Renal cortical epithelial cell (primary cell): ENCODE measurements around the gene C17orf107. TPM values are rescaled to one million over a fixed set of nuclear protein-coding genes. Genes with fewer than 3 reads are reported as not detected.

ENCODE experiments used
- DNase-seq: peaks from one replicate; pipeline ENCODE4 v3.0.0-alpha.2; 2011; ENCODE audit warnings: low read depth
- total RNA-seq: library from RNA; depleted of rRNA; stranded (reverse); fragments of >200 nt; gene quantifications from 2 replicates; pipeline ENCODE4 v1.2.3, GENCODE V29; 2014

C17orf107 gene
- total RNA-seq, 1 donor from 2014 or later: 4.2 TPM

DNA sequence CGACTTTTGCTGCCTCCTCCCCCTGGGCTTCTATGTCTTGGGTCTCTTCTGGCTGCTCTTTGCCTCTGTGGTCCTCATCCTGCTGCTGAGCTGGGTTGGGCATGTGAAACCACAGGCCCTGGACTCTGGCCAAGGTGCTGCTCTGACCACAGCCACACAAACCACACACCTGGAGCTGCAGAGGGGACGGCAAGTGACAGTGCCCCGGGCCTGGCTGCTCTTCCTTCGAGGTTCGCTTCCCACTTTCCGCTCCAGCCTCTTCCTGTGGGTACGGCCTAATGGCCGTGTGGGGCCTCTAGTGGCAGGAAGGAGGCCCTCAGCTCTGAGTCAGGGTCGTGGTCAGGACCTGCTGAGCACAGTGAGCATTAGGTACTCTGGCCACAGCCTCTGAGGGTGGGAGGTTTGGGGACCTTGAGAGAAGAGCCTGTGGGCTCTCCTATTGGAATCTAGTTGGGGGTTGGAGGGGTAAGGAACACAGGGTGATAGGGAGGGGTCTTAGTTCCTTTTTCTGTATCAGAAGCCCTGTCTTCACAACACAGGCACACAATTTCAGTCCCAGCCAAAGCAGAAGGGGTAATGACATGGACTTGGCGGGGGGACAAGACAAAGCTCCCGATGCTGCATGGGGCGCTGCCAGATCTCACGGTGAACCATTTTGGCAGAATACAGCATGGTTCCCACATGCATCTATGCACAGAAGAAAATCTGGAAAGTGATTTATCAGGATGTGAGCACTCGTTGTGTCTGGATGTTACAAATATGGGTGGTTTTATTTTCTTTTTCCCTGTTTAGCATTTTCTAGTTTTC, 35.0 kb downstream of the C17orf107 start:
- no peak for DNase-seq

- DNase-seq: no peak
Measured at GRCh38 chr17:4935650-4936049, 36.3 kb downstream of the C17orf107 start.

DNA sequence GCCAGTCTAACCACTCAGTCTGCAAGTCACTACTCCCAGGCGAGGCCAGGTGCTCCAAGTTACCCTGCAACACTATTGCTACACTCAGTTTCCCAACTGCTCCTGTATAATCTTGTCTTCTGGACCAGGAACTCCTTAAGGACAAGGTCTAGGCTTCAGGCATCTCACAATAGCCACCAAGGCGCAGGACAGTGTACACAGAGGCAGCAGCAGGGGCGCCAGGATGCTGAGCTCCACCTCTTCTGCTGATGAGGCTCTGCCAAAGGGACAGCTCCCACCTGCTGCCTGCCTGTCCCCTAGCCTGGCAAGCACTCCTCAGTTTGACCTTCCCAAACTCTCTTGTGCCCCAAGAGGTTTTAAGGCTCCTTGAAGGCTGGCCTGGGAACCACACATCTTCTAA, 37.1 kb downstream of the C17orf107 start:
- no peak for DNase-seq

DNA sequence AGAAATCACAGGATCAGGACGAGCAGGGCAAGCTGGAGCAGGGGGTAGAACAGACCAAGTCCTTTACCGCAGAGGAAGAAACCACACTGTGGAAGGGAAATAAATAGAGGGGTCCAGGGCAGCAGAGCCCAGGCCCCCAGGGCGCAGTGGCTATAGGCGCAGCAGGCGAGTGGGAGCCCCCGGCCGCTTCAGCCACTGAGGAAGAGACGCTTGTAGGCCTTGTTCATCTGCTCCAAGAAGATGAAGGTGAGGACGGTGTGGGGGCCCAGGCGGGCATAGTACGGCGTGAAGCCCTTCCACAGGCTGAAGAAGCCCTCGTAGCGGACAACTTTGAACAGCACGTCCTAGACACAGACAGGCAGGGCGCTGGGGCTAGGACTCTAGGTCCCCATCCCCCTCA, 38.2 kb downstream of the C17orf107 start:
- no peak for DNase-seq

DNA sequence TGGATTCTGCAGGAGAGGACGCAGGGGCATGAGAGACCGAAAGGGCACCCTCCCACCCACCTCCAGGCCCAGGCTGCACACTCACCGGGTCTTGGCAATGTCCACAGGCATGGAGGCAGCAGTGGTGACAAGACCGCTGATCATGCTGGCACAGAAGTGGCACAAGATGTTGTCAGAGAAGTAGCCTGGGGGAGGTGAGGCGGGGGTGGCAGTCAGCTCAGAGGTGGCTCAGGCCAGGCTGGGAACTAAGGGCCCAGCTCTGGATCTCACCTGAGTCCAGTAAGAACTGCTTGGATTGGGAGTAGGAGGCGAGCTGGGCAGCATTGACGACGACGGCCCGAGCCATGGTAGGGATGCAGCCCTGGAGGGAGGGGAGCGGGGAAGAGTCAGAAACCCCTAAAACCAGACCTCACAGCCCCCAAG, 38.7 kb downstream of the C17orf107 start:
- no peak for DNase-seq

DNA sequence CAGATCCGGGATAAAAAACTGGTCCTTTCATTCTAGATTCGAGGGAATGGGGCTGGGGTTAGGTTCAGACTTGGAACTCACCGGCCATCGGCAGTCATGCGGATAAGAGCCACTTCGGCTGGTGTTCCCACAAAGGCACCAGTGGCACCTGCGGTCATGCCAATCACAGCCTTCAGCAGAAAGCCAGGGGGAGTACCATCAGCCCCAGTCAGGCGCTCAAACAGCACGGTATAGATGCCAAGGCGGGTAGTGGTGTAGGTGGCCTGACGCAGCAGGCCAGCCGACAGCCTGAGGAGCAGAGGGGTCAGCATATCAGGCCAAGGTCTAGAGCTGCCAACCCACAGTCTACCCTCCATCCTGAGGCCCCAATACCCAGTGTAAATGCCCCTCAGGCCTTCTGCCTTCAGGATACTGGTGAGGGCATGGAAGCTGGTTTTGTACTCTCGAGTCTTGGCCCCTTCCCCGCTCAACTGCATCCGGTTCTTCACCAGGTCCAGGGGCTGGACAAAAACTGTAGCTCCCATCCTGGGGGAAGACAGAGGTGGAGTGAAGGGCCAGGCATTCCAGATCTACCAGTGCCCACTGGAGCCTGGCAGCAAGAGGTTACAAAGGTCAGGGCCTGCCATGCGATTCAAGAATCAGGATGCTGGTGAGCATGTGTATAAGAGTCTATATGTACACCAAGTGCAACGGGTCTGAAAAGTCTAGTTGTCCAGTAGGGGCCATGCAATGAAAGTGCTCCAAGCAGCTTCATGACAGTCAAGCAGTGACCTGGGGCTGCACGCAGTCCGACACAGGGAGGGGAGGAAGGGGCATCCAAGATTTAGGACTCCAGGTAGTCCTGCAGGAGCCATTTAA, 39.6 kb downstream of the C17orf107 start:
- no peak for DNase-seq

GRCh38 chr17:4939546-4939795, 40.1 kb downstream of the C17orf107 start:
- no peak for DNase-seq

DNA sequence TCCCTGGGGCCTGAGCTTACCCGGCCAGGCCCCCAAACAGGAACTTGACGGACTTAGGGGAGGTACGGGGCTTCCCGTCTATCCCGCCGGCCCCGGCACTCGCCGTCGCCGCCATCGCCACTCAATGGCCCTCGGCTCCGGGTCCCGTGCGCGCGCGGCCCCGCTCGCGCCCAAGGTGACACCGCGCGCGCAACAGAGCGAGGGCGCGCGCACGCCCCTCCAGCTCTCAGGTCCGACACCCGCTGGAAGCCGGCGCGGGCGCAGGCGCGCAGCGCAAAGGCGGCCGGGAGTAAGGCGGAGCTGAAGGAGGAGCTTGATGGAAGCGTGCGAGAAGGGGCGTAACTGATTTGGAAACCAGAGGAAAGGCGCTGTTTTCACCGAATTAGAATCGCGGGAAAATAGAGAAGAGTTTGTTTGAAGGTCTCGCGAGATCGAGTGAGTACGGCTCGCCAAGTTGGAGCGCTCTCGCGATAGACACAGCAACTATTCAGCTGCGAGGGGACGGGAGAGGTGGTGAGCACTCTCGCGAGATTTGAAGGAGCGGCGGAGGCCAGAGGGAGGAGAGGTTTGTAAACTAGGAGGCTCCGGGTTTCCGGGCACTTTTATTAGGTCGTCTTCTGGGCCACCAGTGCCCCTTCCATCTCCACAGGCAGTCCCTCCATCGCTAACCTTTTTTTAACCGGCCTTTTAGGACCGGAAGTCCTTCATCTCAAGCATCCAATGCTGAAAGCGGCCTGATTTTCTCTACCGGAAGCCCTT, 40.6 kb downstream of the C17orf107 start, which contains the start of the genes RNF167 and SLC25A11:
Gene RNF167, plus strand, starts transcription at position 473 of the 759 bp plus-strand sequence. CDS start 642 bp downstream, outside the sequence.
Gene SLC25A11, minus strand, starts transcription at position 251 of the 759 bp plus-strand sequence. Its CDS starts 136 bp downstream, at position 115.
- peak; percentile 99 for DNase-seq

DNA sequence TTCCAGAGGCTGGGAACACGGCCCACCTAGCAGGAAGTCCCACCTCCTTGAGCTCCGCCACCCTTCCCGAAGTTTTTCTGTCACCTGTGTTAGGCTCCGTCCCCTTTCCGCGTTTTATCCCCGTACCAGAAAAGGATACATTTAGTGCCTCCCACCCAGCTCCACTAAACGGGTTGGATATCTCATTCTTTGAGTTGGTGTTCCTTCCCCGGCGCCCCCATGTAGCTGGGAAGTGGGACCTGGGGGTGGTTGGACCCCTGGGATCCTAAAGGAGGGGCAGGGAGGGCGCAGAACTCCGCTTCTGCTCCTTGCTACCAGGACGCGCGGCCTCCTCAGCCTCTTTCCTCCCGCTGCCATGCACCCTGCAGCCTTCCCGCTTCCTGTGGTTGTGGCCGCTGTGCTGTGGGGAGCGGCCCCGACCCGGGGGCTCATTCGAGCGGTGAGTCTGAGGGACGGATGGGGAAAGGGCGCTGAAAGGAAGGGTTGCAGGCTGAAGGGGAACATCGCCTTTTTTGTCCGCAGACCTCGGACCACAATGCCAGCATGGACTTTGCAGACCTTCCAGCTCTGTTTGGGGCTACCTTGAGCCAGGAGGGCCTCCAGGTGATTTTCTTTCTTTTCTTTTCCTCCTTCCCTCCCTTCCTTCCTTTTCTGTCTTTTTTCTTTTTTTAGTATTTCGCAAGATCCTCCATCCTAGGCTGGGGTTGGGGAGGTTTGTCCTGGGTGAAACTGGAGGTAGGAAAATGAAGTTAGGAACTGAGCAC, 41.4 kb downstream of the C17orf107 start:
- DNase-seq: no peak

GRCh38 chr17:4941319-4941610, 41.9 kb downstream of the C17orf107 start:
- DNase-seq: no peak

DNA sequence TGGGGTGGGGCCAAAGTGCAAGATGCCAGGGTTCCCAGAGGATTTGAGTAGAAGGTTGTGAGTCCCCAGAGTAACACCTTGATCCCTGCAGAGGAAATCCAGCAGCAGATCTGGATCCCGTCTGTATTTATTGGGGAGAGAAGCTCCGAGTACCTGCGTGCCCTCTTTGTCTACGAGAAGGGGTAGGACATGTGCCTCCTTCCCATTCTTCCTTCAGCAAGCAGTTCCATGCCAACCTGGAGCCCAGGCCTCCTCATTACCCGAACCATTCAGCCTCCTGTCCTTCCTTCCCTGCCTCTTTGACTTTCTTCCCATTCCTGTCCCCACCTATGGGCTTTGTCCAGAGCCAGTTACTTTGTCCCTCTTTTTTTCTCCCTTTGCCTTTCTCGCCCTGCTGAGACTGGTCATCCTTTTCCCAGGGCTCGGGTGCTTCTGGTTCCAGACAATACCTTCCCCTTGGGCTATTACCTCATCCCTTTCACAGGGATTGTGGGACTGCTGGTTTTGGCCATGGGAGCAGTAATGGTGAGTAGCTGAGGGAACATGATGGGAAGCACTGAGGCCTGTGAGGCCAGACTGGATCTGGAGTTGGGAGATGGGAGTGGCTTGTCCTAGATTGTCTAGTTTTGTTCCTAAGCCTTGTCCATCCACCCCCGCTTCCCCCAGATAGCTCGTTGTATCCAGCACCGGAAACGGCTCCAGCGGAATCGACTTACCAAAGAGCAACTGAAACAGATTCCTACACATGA, 43.6 kb downstream of the C17orf107 start:
- DNase-seq: no peak

- no peak for DNase-seq
Measured at GRCh38 chr17:4944163-4944553, 44.8 kb downstream of the C17orf107 start.

- DNase-seq: no peak
Measured at GRCh38 chr17:4944554-4945175, 45.3 kb downstream of the C17orf107 start.

- peak; percentile 79 for DNase-seq
Measured at GRCh38 chr17:4945176-4945943, 46.0 kb downstream of the C17orf107 start.

GRCh38 chr17:4945944-4946280, 46.6 kb downstream of the C17orf107 start:
- no peak for DNase-seq

DNA sequence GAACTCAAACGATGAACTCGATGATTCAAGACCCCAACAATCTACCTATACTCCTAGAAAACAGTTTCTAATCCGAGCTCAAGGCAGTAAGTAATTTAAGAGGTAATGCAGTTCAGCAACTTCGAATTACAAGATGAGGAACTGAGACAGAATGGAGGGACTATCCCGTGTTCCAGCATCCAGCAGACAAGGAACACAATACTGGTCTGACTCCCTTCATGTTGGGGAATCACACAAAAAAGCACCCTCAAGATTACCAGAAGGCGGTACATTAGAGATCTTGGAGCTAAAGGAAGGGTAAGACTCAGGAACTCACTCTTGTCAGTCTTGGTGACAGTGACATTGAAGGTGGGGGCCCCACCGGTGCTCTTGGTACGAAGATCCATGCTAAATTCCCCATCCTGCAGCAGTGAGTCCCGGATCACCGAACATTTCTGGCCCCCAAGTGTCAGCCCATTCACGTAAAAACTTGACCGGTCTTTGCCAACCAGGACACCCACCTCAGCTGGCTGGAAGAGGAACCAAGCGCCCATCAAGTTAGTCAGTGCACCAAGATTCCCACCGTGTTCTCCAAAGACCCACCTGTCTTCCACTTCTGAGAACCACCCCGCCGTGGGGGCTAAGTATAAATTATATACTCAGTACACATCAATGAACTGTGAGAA, 47.1 kb downstream of the C17orf107 start:
- DNase-seq: no peak

DNA sequence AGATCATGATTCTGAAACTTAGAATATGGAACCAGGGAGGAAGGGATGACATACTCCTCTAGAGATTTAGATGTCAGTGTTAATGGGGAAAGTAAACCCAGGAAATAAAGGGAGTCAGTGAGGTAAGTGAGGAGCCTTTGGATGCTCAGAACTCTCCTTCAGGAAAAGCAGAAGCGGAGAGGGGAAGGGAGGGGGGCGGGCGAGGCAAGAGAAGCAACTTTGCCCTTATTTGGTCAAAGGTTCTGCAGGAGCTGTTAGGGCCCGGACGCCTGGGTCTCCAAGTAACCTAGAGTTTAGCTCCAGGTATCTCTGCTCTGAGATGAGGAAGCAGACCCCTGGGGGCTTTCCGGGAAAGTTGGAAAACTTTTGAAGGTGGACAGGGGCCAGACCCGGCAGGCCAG, 47.7 kb downstream of the C17orf107 start:
- no peak for DNase-seq

DNA sequence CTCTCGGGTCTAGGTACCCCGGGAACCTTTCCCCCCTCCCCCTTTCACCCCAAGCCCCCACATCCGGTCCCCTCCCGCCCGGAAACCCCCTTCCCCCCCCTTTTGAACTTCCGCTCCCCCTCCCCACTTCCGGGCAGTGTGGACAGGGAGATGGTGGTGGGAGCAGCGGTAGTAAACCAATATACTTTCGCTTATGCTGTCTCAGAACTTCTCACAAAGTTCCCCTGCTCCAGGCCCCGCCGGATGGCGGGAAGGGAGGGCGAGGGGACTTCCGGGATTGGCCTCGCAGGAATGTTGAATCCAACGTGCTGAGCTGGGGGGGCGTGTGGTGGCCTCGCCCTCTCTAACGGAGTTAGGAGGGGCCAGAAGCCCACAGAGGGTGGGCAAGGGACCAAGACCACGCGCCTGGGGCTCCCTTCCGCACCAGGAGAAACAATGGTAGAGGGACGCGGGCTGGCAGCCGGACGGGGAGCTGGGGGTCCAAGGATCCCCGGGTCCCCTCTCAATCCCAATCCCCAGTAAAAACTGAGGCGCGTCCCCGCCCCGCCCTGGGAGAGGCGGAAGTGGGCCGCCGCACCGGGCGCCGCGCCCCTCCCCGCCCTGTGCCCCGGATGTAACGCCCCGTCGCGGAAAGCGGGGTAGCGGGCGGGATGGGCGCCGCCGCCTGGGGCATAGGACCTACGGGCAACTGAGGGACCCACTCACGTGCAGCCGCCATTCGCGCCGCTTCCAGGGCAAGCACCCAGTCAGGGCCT, 48.3 kb downstream of the C17orf107 start:
- no peak for DNase-seq
